Stimulated activated CD4-positive, alpha-beta T cell treated with anti-CD3 and anti-CD28 coated beads, TNF-alpha, amount 100 ng/mL, for 48 hours (primary cell): ENCODE measurements around the gene GRM5.

Source experiments
- DNase-seq, 3 donors: peaks; one replicate each; pipeline ENCODE4 v3.0.0-alpha.2; 2020; ENCODE audit warnings: low read depth in 3 of 3

The GRM5 gene

GRCh38 chr11:88619656-88620385 lies 446.0 kb downstream of the GRM5 start:
- no peak for DNase-seq

DNA sequence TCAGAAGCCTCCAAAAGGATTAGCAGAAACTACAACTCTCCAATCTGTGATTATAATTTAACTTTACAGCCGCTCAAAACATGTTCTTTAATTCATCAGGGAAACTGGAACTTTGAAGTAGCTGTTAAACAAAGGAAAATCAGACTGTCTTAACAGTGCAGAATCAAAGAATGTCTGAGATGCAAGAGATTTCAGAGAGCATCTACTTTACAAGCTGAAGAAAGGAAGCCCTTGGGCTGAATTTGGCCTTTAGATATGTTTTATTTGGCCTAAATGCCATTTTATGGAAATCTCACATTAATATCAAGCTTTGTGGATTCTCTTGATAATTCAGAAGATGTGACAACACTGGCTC lies 446.7 kb downstream of the GRM5 start:
- DNase-seq: no peak

- no peak for DNase-seq
These were observed 447.3 kb downstream of the GRM5 start for GRCh38 chr11:88618327-88619070.

DNA sequence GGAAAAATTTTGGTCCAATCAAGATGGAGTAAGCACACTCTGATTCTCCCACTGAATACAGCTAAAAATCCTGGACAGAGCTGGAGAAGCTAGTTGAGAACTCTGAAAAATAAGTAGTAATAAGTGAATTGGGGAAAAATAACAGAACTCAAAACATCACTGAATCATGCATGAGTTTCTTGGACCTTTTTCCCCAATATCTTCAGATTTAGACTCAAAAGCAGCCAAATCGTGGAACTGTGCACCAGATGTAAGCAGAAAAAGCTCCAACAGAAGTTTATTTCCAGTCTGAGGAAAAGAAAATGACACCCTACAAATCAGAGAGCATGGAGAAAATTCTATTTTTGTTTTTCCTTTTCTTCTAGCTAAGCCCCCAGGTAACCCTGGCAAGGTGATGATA lies 448.6 kb downstream of the GRM5 start:
- DNase-seq: no peak

DNA sequence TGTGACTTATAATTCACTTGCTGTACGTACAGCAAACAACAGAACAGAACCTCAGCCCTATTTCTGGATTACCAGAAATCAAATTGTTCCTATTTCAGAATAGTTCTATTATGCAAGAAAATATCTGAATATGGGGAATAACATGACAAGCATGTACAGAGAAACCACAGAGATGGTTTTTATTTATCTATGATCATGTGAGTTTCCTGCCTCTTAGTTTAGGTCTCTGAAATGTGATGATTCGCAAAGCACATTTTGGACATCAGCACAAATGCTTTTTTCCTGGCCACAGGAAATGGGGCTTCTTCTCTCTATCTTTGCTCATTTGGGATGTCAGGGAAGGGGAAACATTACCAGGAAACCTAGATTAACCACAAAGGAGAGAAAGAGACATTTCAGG lies 461.5 kb downstream of the GRM5 start:
- no peak for DNase-seq

DNA sequence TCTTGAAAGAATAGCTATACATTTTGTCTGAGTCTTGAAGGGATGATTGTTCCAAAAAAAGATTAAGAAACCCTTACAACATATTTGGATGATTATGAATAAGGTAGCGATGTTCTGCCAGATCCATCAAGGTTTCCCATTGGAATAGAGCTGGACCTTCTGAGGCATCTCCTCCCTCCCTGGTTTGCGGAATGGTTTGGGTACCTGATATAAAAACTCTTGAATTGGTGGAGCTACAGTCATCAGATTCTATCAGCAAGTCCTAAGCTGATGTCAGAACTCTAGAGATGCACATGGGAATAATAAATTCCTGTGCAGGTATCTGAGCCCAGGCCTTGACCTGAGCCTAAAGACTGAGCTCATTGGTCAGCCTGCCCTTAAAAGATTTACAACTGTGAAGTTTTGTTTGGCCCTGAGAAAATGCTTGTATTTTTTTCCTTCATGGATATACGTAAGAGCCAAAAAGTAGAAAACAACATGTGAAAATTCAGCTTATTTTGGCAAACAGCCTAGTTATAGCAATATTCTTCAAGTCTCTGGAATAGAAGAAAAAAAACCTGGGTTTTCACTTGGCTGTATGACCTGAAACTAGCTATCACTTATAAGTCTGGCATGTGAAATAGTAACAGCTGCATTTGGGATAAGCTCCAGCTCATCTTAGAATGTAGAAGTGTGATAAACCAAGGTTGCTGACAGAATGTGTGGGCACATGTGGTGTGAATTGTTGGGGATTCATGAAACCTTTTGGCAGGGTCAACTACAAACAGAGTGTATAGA lies 462.5 kb downstream of the GRM5 start:
- DNase-seq: no peak

- no peak for DNase-seq
These were observed 468.4 kb downstream of the GRM5 start for GRCh38 chr11:88597387-88597786.

DNA sequence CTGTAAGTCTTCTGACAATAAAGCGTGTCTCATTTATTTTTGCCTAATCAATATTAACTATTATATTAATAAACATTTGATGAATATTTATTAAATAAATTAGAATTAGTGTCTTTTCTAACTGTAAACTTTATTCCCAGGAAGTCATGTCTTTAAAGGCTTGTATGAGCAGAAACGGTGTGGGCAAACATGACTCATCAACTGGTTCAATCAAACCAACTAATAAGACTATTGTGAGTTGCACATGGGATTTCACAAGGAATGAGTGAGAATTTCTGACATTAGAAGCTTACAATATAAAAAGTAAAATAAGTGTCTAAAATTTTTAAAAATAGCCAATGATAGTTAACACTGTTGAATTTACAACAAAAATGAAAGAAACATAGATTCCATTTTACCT lies 469.0 kb downstream of the GRM5 start:
- no peak for DNase-seq

GRCh38 chr11:88594274-88594950 lies 471.4 kb downstream of the GRM5 start:
- DNase-seq: no peak

GRCh38 chr11:88590361-88590760 lies 475.4 kb downstream of the GRM5 start:
- DNase-seq: no peak

- no peak for DNase-seq
These were observed 482.5 kb downstream of the GRM5 start for GRCh38 chr11:88583251-88583650.

DNA sequence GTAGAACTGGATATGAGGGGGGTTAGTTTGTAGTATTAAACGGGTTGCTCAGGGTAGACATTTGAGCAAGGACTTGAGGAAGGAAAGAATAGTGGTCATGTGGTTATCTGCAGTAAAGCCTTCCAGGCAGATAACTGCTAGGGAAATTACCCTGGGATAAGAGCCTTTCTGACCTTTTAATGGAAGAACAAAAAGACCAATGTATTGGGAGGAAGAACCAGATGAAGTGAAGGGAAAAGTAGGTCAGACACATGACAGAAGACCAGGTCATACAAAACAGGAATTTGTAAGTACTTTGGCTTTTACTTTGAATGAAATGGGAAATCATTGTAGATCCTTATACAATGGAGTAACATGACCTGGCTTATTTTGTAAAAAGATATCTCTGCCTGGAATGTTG lies 486.3 kb downstream of the GRM5 start:
- DNase-seq: no peak

DNA sequence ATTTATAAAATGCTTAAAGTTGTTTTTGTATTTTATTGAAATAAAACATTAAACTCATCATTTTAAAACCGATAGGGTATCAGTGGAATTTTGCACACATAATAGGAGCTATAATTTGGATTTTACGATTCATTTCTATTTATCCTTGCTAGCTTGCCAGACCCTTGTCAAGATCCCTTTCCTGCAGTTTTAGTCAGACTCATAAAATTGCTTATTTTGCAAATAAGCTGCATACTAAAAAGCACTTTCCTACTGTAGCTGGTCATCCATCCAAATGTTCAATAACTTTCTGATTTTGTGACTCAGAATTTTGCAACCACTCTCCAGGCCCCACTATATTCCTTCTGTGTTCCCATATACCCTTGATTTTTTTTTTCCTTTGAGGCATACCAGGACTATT lies 489.0 kb downstream of the GRM5 start:
- no peak for DNase-seq

DNA sequence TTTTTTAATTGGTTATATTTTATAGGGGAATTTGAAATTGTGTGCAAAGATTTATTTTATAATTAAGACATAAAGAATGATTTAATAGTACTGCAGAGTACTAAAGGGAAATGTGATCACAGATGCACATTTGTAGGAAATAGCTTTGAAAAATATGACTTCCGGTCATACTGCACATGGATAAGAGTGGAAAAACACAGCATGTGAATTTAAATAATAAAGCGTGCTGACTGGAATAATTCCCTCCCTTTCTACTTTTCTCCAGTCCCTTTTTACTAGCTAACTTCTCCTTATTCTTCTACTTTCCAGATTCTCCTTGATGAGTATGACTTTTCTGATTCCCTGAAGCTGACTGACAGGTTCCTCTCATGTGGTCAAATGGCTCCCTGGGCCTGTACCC lies 489.9 kb downstream of the GRM5 start:
- no peak for DNase-seq

GRCh38 chr11:88569342-88569741 lies 496.4 kb downstream of the GRM5 start:
- no peak for DNase-seq

GRCh38 chr11:88555829-88556202 lies 510.0 kb downstream of the GRM5 start:
- no peak for DNase-seq

DNA sequence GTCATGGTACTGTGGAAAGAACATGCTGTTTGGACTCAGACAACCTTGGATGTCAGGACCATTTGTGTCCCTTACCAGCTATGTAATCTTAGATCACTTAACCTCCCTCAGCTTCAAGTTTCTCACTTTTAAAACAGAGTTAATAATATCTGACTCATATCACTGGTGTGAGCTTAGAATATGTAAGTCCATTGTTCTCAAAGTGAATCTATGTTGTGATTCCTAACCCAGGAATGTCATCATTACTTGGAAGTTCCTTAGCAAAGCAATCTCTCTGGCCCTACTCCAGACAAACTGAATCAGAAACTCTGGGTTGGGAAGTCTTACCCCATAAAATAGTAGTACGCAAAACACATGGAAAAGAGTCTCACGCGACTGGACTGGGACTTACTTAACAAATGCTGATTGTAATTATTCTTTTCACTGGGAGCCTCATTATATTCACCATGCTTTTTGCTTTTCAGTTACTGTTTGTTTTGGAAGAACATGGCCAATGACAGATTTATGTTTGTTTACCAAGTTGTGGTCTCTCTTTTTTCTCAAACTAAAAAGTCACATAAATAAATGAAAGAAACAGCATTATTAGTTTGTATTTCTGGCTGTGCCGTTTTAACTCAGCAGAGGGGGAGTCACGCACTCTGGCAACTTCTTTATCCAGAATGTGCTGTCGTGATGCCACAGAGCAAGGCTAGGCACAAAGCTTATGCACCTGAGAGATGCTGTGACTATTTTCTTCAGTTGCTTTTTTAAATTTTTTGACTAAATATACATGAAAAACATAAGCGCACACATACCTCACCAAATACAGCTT lies 510.6 kb downstream of the GRM5 start:
- no peak for DNase-seq

DNA sequence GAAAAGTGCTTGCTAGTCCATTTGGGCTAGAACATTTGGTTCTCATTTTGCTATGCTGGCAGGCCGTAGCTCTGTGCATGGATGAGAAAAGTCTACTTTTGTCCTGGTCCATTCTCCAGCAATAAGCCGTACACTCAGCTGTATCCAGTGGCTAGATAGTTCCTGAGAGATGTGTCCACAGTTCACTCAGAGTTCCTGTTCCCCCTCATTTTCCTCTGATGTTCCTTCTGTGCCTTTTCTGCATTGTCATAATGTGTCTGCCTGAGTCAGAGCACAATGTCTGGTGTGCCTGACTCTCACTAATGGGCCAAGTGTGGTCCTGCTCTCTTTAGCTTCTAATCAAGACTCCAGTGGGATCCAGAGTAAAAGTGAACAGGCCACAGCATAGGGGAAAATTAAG lies 512.6 kb downstream of the GRM5 start:
- DNase-seq: no peak

- DNase-seq: peak in 2 of 3 donors; percentile 20 to 36
These were observed 513.3 kb downstream of the GRM5 start for GRCh38 chr11:88552379-88553062.

GRCh38 chr11:88544656-88545280 lies 521.0 kb downstream of the GRM5 start:
- DNase-seq: no peak
